Measurements from ENCODE around the gene GSTM4.

The GSTM4 gene

GRCh38 chr1:109624201-109625010, 31.5 kb upstream of the GSTM4 start:
- DNase-seq (ENCODE audit: low read depth in 2 of 2, low spot score in 1 of 2), result no peak

- DNase-seq (ENCODE audit: low read depth in 2 of 2, low spot score in 1 of 2), result no peak
Measured at GRCh38 chr1:109625176-109625575, 30.7 kb upstream of the GSTM4 start.

GRCh38 chr1:109625601-109626560, 30.0 kb upstream of the GSTM4 start:
- no peak for DNase-seq (ENCODE audit: low read depth in 2 of 2, low spot score in 1 of 2)

- no peak for DNase-seq (ENCODE audit: low read depth in 2 of 2, low spot score in 1 of 2)
Measured at GRCh38 chr1:109626682-109627408, 29.1 kb upstream of the GSTM4 start.

- DNase-seq (ENCODE audit: low read depth in 2 of 2, low spot score in 1 of 2), result no peak
Measured at GRCh38 chr1:109627692-109628399, 28.1 kb upstream of the GSTM4 start.

GRCh38 chr1:109628540-109629321, 27.2 kb upstream of the GSTM4 start:
- no peak for DNase-seq (ENCODE audit: low read depth in 2 of 2, low spot score in 1 of 2)

- DNase-seq (ENCODE audit: low read depth in 2 of 2, low spot score in 1 of 2), result no peak
Measured at GRCh38 chr1:109629372-109630030, 26.4 kb upstream of the GSTM4 start.

GRCh38 chr1:109630081-109630897, 25.6 kb upstream of the GSTM4 start:
- no peak for DNase-seq (ENCODE audit: low read depth in 2 of 2, low spot score in 1 of 2)

GRCh38 chr1:109630898-109631512, 24.9 kb upstream of the GSTM4 start:
- no peak for DNase-seq (ENCODE audit: low read depth in 2 of 2, low spot score in 1 of 2)

- DNase-seq (ENCODE audit: low read depth in 2 of 2, low spot score in 1 of 2), result no peak
Measured at GRCh38 chr1:109631513-109632505, 24.1 kb upstream of the GSTM4 start.

GRCh38 chr1:109632671-109633346, 23.1 kb upstream of the GSTM4 start:
- no peak for DNase-seq (ENCODE audit: low read depth in 2 of 2, low spot score in 1 of 2)

- no peak for DNase-seq (ENCODE audit: low read depth in 2 of 2, low spot score in 1 of 2)
Measured at GRCh38 chr1:109634292-109634691, 21.6 kb upstream of the GSTM4 start.

GRCh38 chr1:109634771-109635750, 20.8 kb upstream of the GSTM4 start:
- no peak for DNase-seq (ENCODE audit: low read depth in 2 of 2, low spot score in 1 of 2)

- no peak for DNase-seq (ENCODE audit: low read depth in 2 of 2, low spot score in 1 of 2)
Measured at GRCh38 chr1:109635862-109636200, 20.1 kb upstream of the GSTM4 start.

- no peak for DNase-seq (ENCODE audit: low read depth in 2 of 2, low spot score in 1 of 2)
Measured at GRCh38 chr1:109636201-109636952, 19.5 kb upstream of the GSTM4 start.
